ENCODE results near the gene CDC5L.
A peak's percentile ranks its signal among the peaks of the same experiment; 100 is the strongest.
"Not testable (repeated sequence)": the region's sequence is repeated elsewhere in the genome, so short reads cannot be mapped to it uniquely, and the experiment has no call there.

The CDC5L gene

GRCh38 chr6:44387346-44388134, at the start of gene CDC5L:
CDC5L (plus strand) TSS chr6:44387706; CDS start chr6:44387824, 118 bp downstream.
- peak within 1 kb of the TSS; percentile 99 for H3K27ac Mint-ChIP-seq
- peak within 1 kb of the TSS; percentile 94 for H3K4me3 Mint-ChIP-seq
- peaks cover 2% of the 10 kb centered on the region for H3K27me3 Mint-ChIP-seq
- no peaks in the 10 kb centered on the region for H3K9me3 Mint-ChIP-seq
- H3K4me1 Mint-ChIP-seq (ENCODE audit: low read depth): peaks cover 40% of the 10 kb centered on the region
- peak; percentile 93 for DNase-seq
- H3K36me3 Mint-ChIP-seq (ENCODE audit: low read depth): peaks cover 51% of the 10 kb centered on the region

GRCh38 chr6:44338228-44339122, 49.0 kb upstream of the CDC5L start:
- DNase-seq: peak; percentile 76
- H3K9me3 Mint-ChIP-seq: no peaks in the 10 kb centered on the region
- H3K4me3 Mint-ChIP-seq: no peak overlapping the region
- peaks cover 6% of the 10 kb centered on the region for H3K4me1 Mint-ChIP-seq (ENCODE audit: low read depth)
- no peak overlapping the region for H3K27ac Mint-ChIP-seq
- H3K27me3 Mint-ChIP-seq: peaks cover 26% of the 10 kb centered on the region
- H3K36me3 Mint-ChIP-seq (ENCODE audit: low read depth): no peaks in the 10 kb centered on the region

- Mint-ChIP-seq H3K4me1 (ENCODE audit: low read depth) (peaks cover 6% of the 10 kb centered on the region), H3K27ac (no peak overlapping the region)
Measured at GRCh38 chr6:44339301-44339700, 48.2 kb upstream of the CDC5L start.

GRCh38 chr6:44339763-44340625, 47.5 kb upstream of the CDC5L start:
- Mint-ChIP-seq H3K4me3 (no peak overlapping the region), H3K4me1 (ENCODE audit: low read depth) (peaks cover 6% of the 10 kb centered on the region), H3K9me3 (no peaks in the 10 kb centered on the region), H3K27me3 (peaks cover 41% of the 10 kb centered on the region), H3K27ac (no peak overlapping the region), H3K36me3 (ENCODE audit: low read depth) (no peaks in the 10 kb centered on the region)
- DNase-seq: no peak

More at GRCh38 chr6:44339301-44339700, 48.2 kb upstream of the CDC5L start:
- no peaks in the 10 kb centered on the region for H3K9me3 Mint-ChIP-seq
- H3K36me3 Mint-ChIP-seq (ENCODE audit: low read depth): no peaks in the 10 kb centered on the region
- peaks cover 34% of the 10 kb centered on the region for H3K27me3 Mint-ChIP-seq
- DNase-seq: no peak
- no peak overlapping the region for H3K4me3 Mint-ChIP-seq

GRCh38 chr6:44341095-44341890, 46.2 kb upstream of the CDC5L start:
- Mint-ChIP-seq H3K4me3 (no peak overlapping the region), H3K4me1 (ENCODE audit: low read depth) (peaks cover 6% of the 10 kb centered on the region), H3K9me3 (no peaks in the 10 kb centered on the region), H3K36me3 (ENCODE audit: low read depth) (no peaks in the 10 kb centered on the region), H3K27me3 (peaks cover 52% of the 10 kb centered on the region), H3K27ac (no peak overlapping the region)
- DNase-seq: no peak

- no peak overlapping the region for H3K27ac Mint-ChIP-seq
- no peak overlapping the region for H3K4me3 Mint-ChIP-seq
- H3K9me3 Mint-ChIP-seq: no peaks in the 10 kb centered on the region
- H3K4me1 Mint-ChIP-seq (ENCODE audit: low read depth): peaks cover 6% of the 10 kb centered on the region
- no peaks in the 10 kb centered on the region for H3K36me3 Mint-ChIP-seq (ENCODE audit: low read depth)
- H3K27me3 Mint-ChIP-seq: peaks cover 55% of the 10 kb centered on the region
- DNase-seq: no peak
Measured at GRCh38 chr6:44342052-44342451, 45.5 kb upstream of the CDC5L start.

GRCh38 chr6:44342489-44342888, 45.0 kb upstream of the CDC5L start, which contains the start of gene SPATS1:
SPATS1 (plus strand) TSS chr6:44342650; CDS start chr6:44343096, 446 bp downstream.
- Mint-ChIP-seq H3K4me3 (no peak within 1 kb of the TSS), H3K27me3 (peaks cover 56% of the 10 kb centered on the region), H3K27ac (no peak within 1 kb of the TSS), H3K9me3 (no peaks in the 10 kb centered on the region), H3K4me1 (ENCODE audit: low read depth) (peaks cover 6% of the 10 kb centered on the region), H3K36me3 (ENCODE audit: low read depth) (no peaks in the 10 kb centered on the region)
- DNase-seq: no peak

GRCh38 chr6:44346818-44347217, 40.7 kb upstream of the CDC5L start:
- H3K4me1 Mint-ChIP-seq (ENCODE audit: low read depth); H3K4me3 Mint-ChIP-seq; DNase-seq; H3K9me3 Mint-ChIP-seq; H3K27ac Mint-ChIP-seq; H3K36me3 Mint-ChIP-seq (ENCODE audit: low read depth): not testable (repeated sequence)
- peaks cover 47% of the 10 kb centered on the region for H3K27me3 Mint-ChIP-seq

- Mint-ChIP-seq H3K27me3 (peaks cover 15% of the 10 kb centered on the region), H3K9me3 (no peaks in the 10 kb centered on the region), H3K27ac (no peak overlapping the region), H3K4me3 (no peak overlapping the region), H3K36me3 (ENCODE audit: low read depth) (no peaks in the 10 kb centered on the region), H3K4me1 (ENCODE audit: low read depth) (no peaks in the 10 kb centered on the region)
- no peak for DNase-seq
Measured at GRCh38 chr6:44349904-44350649, 37.4 kb upstream of the CDC5L start.

- not testable (repeated sequence) for DNase-seq; H3K36me3 Mint-ChIP-seq (ENCODE audit: low read depth); H3K9me3 Mint-ChIP-seq; H3K4me3 Mint-ChIP-seq; H3K4me1 Mint-ChIP-seq (ENCODE audit: low read depth); H3K27ac Mint-ChIP-seq
- peaks cover 11% of the 10 kb centered on the region for H3K27me3 Mint-ChIP-seq
Measured at GRCh38 chr6:44350650-44350994, 36.9 kb upstream of the CDC5L start.

GRCh38 chr6:44352259-44352658, 35.2 kb upstream of the CDC5L start:
- H3K4me3 Mint-ChIP-seq: no peak overlapping the region
- H3K27me3 Mint-ChIP-seq: peaks cover 12% of the 10 kb centered on the region
- H3K27ac Mint-ChIP-seq: no peak overlapping the region
- DNase-seq: no peak
- H3K4me1 Mint-ChIP-seq (ENCODE audit: low read depth): no peaks in the 10 kb centered on the region
- H3K36me3 Mint-ChIP-seq (ENCODE audit: low read depth): no peaks in the 10 kb centered on the region
- H3K9me3 Mint-ChIP-seq: no peaks in the 10 kb centered on the region

GRCh38 chr6:44353336-44353735, 34.2 kb upstream of the CDC5L start:
- Mint-ChIP-seq H3K4me1 (ENCODE audit: low read depth) (no peaks in the 10 kb centered on the region), H3K27me3 (peaks cover 20% of the 10 kb centered on the region)
- no peak for DNase-seq

GRCh38 chr6:44355640-44356039, 31.9 kb upstream of the CDC5L start:
- H3K36me3 Mint-ChIP-seq (ENCODE audit: low read depth): no peaks in the 10 kb centered on the region
- DNase-seq: no peak
- no peak overlapping the region for H3K27ac Mint-ChIP-seq

More at GRCh38 chr6:44353336-44353735, 34.2 kb upstream of the CDC5L start:
- no peaks in the 10 kb centered on the region for H3K9me3 Mint-ChIP-seq
- H3K27ac Mint-ChIP-seq: no peak overlapping the region
- H3K36me3 Mint-ChIP-seq (ENCODE audit: low read depth): no peaks in the 10 kb centered on the region
- no peak overlapping the region for H3K4me3 Mint-ChIP-seq

More at GRCh38 chr6:44355640-44356039, 31.9 kb upstream of the CDC5L start:
- Mint-ChIP-seq H3K4me3 (no peak overlapping the region), H3K27me3 (peaks cover 25% of the 10 kb centered on the region), H3K4me1 (ENCODE audit: low read depth) (no peaks in the 10 kb centered on the region), H3K9me3 (no peaks in the 10 kb centered on the region)
